HG03135 (cell line): Measurements from ENCODE around the gene ATG9A.
A peak's percentile ranks its signal among the peaks of the same experiment; 100 is the strongest.

Source experiments
- ATAC-seq: cut with Tn5 transposase; IDR thresholded peaks from one replicate; pipeline ENCODE4 v1.9.1; 2021; ENCODE audit warnings: mild to moderate bottlenecking, moderate library complexity; ENCODE audit not compliant: unreplicated experiment

The ATG9A gene

GRCh38 chr2:219223831-219224610, 5.4 kb downstream of the ATG9A start:
- ATAC-seq: no peak

- no peak for ATAC-seq
Measured at GRCh38 chr2:219221957-219222518, 7.4 kb downstream of the ATG9A start.

- no peak for ATAC-seq
Measured at GRCh38 chr2:219220652-219221402, 8.6 kb downstream of the ATG9A start.

GRCh38 chr2:219219784-219220532, 9.5 kb downstream of the ATG9A start:
- no peak for ATAC-seq

GRCh38 chr2:219218732-219219701, 10.4 kb downstream of the ATG9A start, which contains the start of gene ABCB6:
Gene ABCB6 (minus strand): TSS chr2:219218958. CDS start chr2:219218673, 285 bp downstream.
- ATAC-seq: peak; percentile 70

GRCh38 chr2:219218217-219218731, 11.2 kb downstream of the ATG9A start:
- peak; percentile 11 for ATAC-seq

GRCh38 chr2:219216535-219216915, 12.9 kb downstream of the ATG9A start:
- no peak for ATAC-seq

GRCh38 chr2:219215871-219216534, 13.4 kb downstream of the ATG9A start:
- ATAC-seq: no peak

GRCh38 chr2:219214786-219215185, 14.7 kb downstream of the ATG9A start:
- no peak for ATAC-seq

- ATAC-seq: no peak
Measured at GRCh38 chr2:219214141-219214540, 15.3 kb downstream of the ATG9A start.

- ATAC-seq: no peak
Measured at GRCh38 chr2:219213486-219214071, 15.9 kb downstream of the ATG9A start.

- ATAC-seq: no peak
Measured at GRCh38 chr2:219213026-219213415, 16.4 kb downstream of the ATG9A start.

- no peak for ATAC-seq
Measured at GRCh38 chr2:219210886-219211362, 18.5 kb downstream of the ATG9A start.

- ATAC-seq: no peak
Measured at GRCh38 chr2:219210196-219210885, 19.1 kb downstream of the ATG9A start.

- ATAC-seq: no peak
Measured at GRCh38 chr2:219209236-219210195, 19.9 kb downstream of the ATG9A start.

- no peak for ATAC-seq
Measured at GRCh38 chr2:219207884-219208740, 21.3 kb downstream of the ATG9A start.
